ENCODE data around the gene UGT1A1.

The UGT1A1 gene

DNA sequence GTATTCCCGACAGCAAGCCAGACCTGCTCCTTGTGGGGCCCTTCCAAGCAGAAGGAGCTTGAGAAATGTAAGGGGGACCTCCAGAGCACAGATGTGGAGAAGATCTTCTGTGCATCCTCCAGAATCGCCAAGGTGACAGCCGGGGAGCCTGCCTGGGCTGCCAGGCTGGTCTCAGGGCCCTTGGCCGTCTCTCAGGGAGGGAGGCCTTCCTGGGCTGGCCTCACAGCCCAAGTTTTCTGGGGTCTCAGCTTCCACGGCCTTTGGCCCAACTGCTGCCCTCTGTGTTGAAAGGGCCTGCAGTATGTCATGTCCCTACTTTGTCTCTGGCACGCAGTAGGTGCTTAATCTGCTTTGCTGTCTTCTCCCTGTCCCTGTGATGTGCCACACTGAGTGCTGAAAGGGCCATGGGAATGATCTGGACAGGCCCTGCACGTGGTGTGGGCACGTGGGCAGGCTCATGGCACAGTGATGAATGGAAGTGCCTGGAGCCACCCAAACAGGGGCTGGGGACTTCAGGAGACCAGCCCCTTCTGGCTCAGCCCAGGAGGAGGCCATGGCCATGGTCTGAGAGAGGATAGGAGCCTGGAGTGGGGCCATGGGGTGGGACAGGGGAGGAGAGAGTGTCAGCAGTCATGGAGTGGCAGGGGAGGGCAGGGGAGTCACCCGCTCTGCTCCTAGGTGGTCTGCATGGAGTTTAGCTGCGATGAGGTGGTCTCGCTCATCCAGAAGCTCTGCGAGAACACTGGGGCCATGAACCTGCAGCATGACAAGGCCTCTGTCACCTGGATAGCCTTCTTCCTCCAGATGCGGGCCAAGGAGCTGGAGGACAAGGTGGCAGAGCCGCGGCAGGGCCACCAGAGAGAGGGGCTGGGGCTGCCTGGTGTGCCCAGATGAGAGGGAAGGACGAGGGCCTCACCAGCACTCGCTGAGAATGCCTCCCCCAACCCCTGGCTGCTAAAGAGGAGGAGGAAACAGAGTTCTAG lies 58.9 kb downstream of the UGT1A1 start:
- DNase-seq: no peak

GRCh38 chr2:233819884-233820773 lies 60.1 kb downstream of the UGT1A1 start:
- DNase-seq: no peak

- DNase-seq: no peak
Measured at GRCh38 chr2:233820774-233821105, 60.7 kb downstream of the UGT1A1 start.

- no peak for DNase-seq
Measured at GRCh38 chr2:233821196-233821595, 61.1 kb downstream of the UGT1A1 start.

GRCh38 chr2:233821709-233822100 lies 61.6 kb downstream of the UGT1A1 start:
- no peak for DNase-seq

- no peak for DNase-seq
Measured at GRCh38 chr2:233822101-233822771, 62.2 kb downstream of the UGT1A1 start.
